Activated CD8-positive, alpha-beta memory T cell treated with anti-CD3 and anti-CD28 coated beads, Interleukin-2, amount 50 U/mL, for 24 hours (primary cell): Measurements from ENCODE around the gene GPT2.

Experiments
- DNase-seq: peaks from one replicate; pipeline ENCODE4 v3.0.0-alpha.2; 2020; ENCODE audit errors: extremely low read depth

GPT2 gene

GRCh38 chr16:46968063-46968435 is 83.9 kb downstream of the GPT2 start:
- DNase-seq, result no peak

GRCh38 chr16:46970089-46970488 is 85.9 kb downstream of the GPT2 start:
- no peak for DNase-seq

DNA sequence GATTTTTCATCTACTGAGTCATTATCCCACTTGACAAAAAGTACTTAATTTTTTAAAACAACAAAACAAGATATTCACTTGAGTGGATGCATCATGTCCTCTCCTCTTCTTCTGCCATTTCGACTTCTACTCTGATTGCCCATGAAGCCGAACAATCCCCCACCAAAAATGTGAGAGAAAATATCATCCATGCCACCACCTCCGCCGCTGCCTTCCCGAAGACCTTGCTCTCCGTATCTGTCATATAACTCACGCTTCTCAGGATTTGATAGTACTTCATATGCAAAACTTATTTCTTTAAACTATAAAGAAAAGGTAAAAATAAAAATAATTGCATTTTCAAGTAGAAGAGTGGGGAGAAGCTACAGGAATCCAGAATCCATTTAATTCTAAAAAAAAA is 87.1 kb downstream of the GPT2 start:
- no peak for DNase-seq

DNA sequence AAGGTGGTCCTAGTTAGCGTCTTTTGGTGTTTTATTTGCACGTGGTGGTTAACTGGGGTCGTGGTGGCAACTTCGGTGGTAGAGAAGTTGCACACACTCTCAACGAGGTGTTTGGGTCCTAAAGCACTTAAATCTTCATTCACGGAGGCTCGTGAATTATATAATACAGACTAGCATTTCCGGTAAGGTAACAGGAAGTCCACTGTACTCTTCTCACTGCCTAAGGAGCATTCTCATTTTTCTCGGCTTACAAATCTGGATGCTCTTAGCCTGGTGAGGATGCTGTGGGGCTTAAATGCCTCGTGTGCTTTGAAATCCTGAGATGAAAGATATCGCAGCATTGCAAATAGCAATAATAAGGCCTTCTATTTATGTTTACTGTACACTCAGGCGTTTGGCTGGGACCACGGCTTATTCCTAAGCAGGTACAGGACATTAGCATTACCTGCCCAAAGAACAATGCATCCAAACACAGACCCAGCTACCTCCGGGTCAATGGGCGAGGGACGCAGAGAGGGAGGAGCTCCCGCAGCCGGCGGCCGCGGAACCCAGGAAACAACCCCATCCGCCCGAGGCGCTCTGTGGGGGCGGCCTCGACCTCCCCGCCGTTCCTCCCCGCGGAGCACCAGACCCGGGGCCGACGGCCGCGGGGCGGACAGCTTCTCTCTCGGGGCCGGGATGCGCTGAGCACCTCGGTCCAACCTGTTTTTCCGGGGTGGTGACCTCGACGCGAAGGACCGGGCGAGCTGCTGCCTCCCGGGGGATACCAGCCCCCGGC is 88.5 kb downstream of the GPT2 start:
- DNase-seq, result no peak

- DNase-seq, result peak; percentile 75
Observed at GRCh38 chr16:46973207-46973995, 89.2 kb downstream of the GPT2 start, which contains the start of gene DNAJA2. DNAJA2 (minus strand) TSS chr16:46973674; CDS start chr16:46973572, 102 bp downstream.

GRCh38 chr16:46973996-46974324 is 89.8 kb downstream of the GPT2 start:
- DNase-seq, result no peak

- no peak for DNase-seq
Observed at GRCh38 chr16:46974352-46974751, 90.2 kb downstream of the GPT2 start.

GRCh38 chr16:46975165-46975564 is 91.0 kb downstream of the GPT2 start:
- DNase-seq, result no peak

- no peak for DNase-seq
Observed at GRCh38 chr16:46975908-46976470, 91.8 kb downstream of the GPT2 start.

- no peak for DNase-seq
Observed at GRCh38 chr16:46976550-46976949, 92.4 kb downstream of the GPT2 start.
